Measurements from ENCODE around the gene BTNL3.
"Not testable (repeated sequence)": the region's sequence is repeated elsewhere in the genome, so short reads cannot be mapped to it uniquely, and the experiment has no call there.

BTNL3 gene

GRCh38 chr5:181045857-181046256, 57.2 kb downstream of the BTNL3 start:
- not testable (repeated sequence) for DNase-seq (ENCODE audit: low read depth in 3 of 3, low spot score in 1 of 3)

- no peak for DNase-seq (ENCODE audit: low read depth in 3 of 3, low spot score in 1 of 3)
These were observed 58.6 kb downstream of the BTNL3 start for GRCh38 chr5:181047288-181047687.

GRCh38 chr5:181047921-181048320, 59.3 kb downstream of the BTNL3 start:
- no peak for DNase-seq (ENCODE audit: low read depth in 3 of 3, low spot score in 1 of 3)

- no peak for DNase-seq (ENCODE audit: low read depth in 3 of 3, low spot score in 1 of 3)
These were observed 61.4 kb downstream of the BTNL3 start for GRCh38 chr5:181050016-181050415.

- DNase-seq (ENCODE audit: low read depth in 3 of 3, low spot score in 1 of 3): no peak
These were observed 63.4 kb downstream of the BTNL3 start for GRCh38 chr5:181051841-181052671.

GRCh38 chr5:181052672-181053487, 64.2 kb downstream of the BTNL3 start:
- DNase-seq (ENCODE audit: low read depth in 3 of 3, low spot score in 1 of 3): peak in 1 of 3 donors; percentile 3

GRCh38 chr5:181053488-181054121, 65.0 kb downstream of the BTNL3 start:
- no peak for DNase-seq (ENCODE audit: low read depth in 3 of 3, low spot score in 1 of 3)

GRCh38 chr5:181054138-181054537, 65.5 kb downstream of the BTNL3 start:
- no peak for DNase-seq (ENCODE audit: low read depth in 3 of 3, low spot score in 1 of 3)

- no peak for DNase-seq (ENCODE audit: low read depth in 3 of 3, low spot score in 1 of 3)
These were observed 66.3 kb downstream of the BTNL3 start for GRCh38 chr5:181054871-181055459.
